CD4-positive, alpha-beta memory T cell (primary cell): ENCODE measurements around the gene REXO5. TPM values are rescaled to one million over a fixed set of nuclear protein-coding genes. Genes with fewer than 3 reads are reported as not detected.
"Not testable (repeated sequence)": the region's sequence is repeated elsewhere in the genome, so short reads cannot be mapped to it uniquely, and the experiment has no call there.

Source experiments
- CTCF ChIA-PET: fragments of 350-600 bp; sonication (Branson Sonifier 250); formaldehyde crosslinking; loops from one replicate; lab custom pipeline; 2021; ENCODE audit warnings: inconsistent platforms; ENCODE audit not compliant: partially characterized antibody; lab: Charles Lee
- POLR2A ChIA-PET: fragments of 350-600 bp; sonication (Branson Sonifier 250); formaldehyde crosslinking; loops from one replicate; lab custom pipeline; 2021; ENCODE audit not compliant: partially characterized antibody; lab: Charles Lee
- DNase-seq, 5 donors: peaks; one replicate each; pipeline versions ENCODE4 v3.0.0 to v3.0.0-alpha.2; 2020 to 2022; ENCODE audit warnings: mixed read lengths in 1 of 5
- H3K27ac ChIP-seq: one replicate; pipeline ENCODE4 v1.7.0; 2013; ENCODE audit warnings: low read depth, low read length
- H3K27me3 ChIP-seq: 2 replicates; pipeline ENCODE4 v1.7.0; 2013; ENCODE audit warnings: mild to moderate bottlenecking, low read length, moderate library complexity; ENCODE audit not compliant: insufficient read depth
- H3K36me3 ChIP-seq: 2 replicates; pipeline ENCODE4 v1.7.0; 2013; ENCODE audit warnings: mild to moderate bottlenecking, low read length, moderate library complexity; ENCODE audit not compliant: insufficient read depth
- H3K4me1 ChIP-seq: 2 replicates; pipeline ENCODE4 v1.7.0; 2013; ENCODE audit warnings: mild to moderate bottlenecking, low read length, moderate library complexity; ENCODE audit not compliant: insufficient read depth
- H3K4me3 ChIP-seq, 2 donors: one replicate each; pipeline ENCODE4 v1.7.0; 2013; ENCODE audit warnings: low read length in 2 of 2, mild to moderate bottlenecking in 1 of 2
- H3K9me3 ChIP-seq, 2 donors: one replicate each; pipeline ENCODE4 v1.7.0; 2013; ENCODE audit warnings: low read length in 2 of 2, control low read depth in 1 of 2; ENCODE audit not compliant: control insufficient read depth in 1 of 2
- H3K27ac Mint-ChIP-seq, 7 donors: one replicate each; pipeline ENCODE4 v1.8.0; 2020 to 2021; ENCODE audit warnings: mixed read lengths in 7 of 7, mild to moderate bottlenecking in 6 of 7, inconsistent platforms in 3 of 7, moderate library complexity in 3 of 7
- H3K27me3 Mint-ChIP-seq, 2 donors: one replicate each; pipeline ENCODE4 v1.8.0; 2020 to 2021; ENCODE audit warnings: mixed read lengths in 2 of 2
- H3K36me3 Mint-ChIP-seq, 2 donors: one replicate each; pipeline ENCODE4 v1.8.0; 2020 to 2021; ENCODE audit warnings: mixed read lengths in 2 of 2, inconsistent platforms in 1 of 2, mild to moderate bottlenecking in 1 of 2
- H3K4me1 Mint-ChIP-seq, 4 donors: one replicate each; pipeline ENCODE4 v1.8.0; 2020 to 2021; ENCODE audit warnings: mixed read lengths in 4 of 4, mild to moderate bottlenecking in 1 of 4
- H3K4me3 Mint-ChIP-seq, 8 donors: one replicate each; pipeline ENCODE4 v1.8.0; 2020 to 2021; ENCODE audit warnings: mixed read lengths in 8 of 8, mild to moderate bottlenecking in 7 of 8, moderate library complexity in 6 of 8, inconsistent platforms in 3 of 8
- H3K9me3 Mint-ChIP-seq, 8 donors: one replicate each; pipeline ENCODE4 v1.8.0; 2020 to 2021; ENCODE audit warnings: mixed read lengths in 8 of 8, mild to moderate bottlenecking in 5 of 8, inconsistent platforms in 3 of 8, moderate library complexity in 1 of 8
- intact Hi-C: fragments of 100-400 bp; cut with micrococcal nuclease; formaldehyde crosslinking; loops from one replicate; pipeline ENCODE4 v1.15.1; 2023
- polyA plus RNA-seq, 2 donors: library from polyadenylated mRNA; unstranded; fragments of 300-500 nt; fragmentation: Illumina TruSeq; gene quantifications; one replicate each; pipeline ENCODE4 v1.2.3, GENCODE V29; 2021
- total RNA-seq, 2 experiments: library from RNA; stranded (reverse); gene quantifications; one replicate each; pipeline ENCODE4 v1.2.3, GENCODE V29; 2021

Gene REXO5
- total and polyA plus RNA-seq, 4 experiments from 2014 or later = 0.22 to 1.1 (median 0.46) TPM

- H3K4me1 Mint-ChIP-seq = peaks cover 15 to 22% (median 17%) of the 10 kb centered on the region in 4 donors
- DNase-seq = peak in 4 of 5 donors; percentile 5 to 45 (median 14)
- CTCF ChIA-PET = interaction anchor here (1.2 to 1.5 kb wide), 2 partner anchors 21 to 35 kb away, joined by 3 read pairs; partner anchors contain the start of gene ACSM3
- no peaks in the 10 kb centered on the region for H3K27me3 Mint-ChIP-seq
- peaks cover 17% of the 10 kb centered on the region for H3K4me1 ChIP-seq
- no peaks in the 10 kb centered on the region for H3K27me3 ChIP-seq
- no peaks in the 10 kb centered on the region for H3K9me3 ChIP-seq
- intact Hi-C loops = loop anchor here (2.0 to 10.0 kb wide), 2 partner anchors 59 to 285 kb away; partner anchors contain the start of gene THUMPD1
- H3K36me3 Mint-ChIP-seq = no peaks in the 10 kb centered on the region
- POLR2A ChIA-PET = interaction anchor here (1.0 to 1.2 kb wide), 2 partner anchors 36 to 103 kb away, joined by 3 read pairs; partner anchors contain the start of gene ACSM3
- H3K27ac Mint-ChIP-seq = peak overlapping the region in 1 of 7 donors; percentile 17
- no peak overlapping the region for H3K4me3 ChIP-seq
- no peaks in the 10 kb centered on the region for H3K36me3 ChIP-seq
- no peak overlapping the region for H3K27ac ChIP-seq
- H3K4me3 Mint-ChIP-seq = peak overlapping the region in 1 of 8 donors; percentile 17
- H3K9me3 Mint-ChIP-seq = no peaks in the 10 kb centered on the region
Measured at GRCh38 chr16:20799599-20799998, 6.7 kb upstream of the REXO5 start.

- Mint-ChIP-seq H3K27ac (peak overlapping the region in 1 of 7 donors; percentile 64), H3K27me3 (no peaks in the 10 kb centered on the region), H3K4me3 (no peak overlapping the region), H3K4me1 (peaks cover 15 to 29% (median 19%) of the 10 kb centered on the region in 4 donors), H3K9me3 (no peaks in the 10 kb centered on the region), H3K36me3 (peaks cover 0 to under 1% of the 10 kb centered on the region in 2 donors)
- peaks cover 17% of the 10 kb centered on the region for H3K4me1 ChIP-seq
- ChIA-PET CTCF (interaction anchor here (1.2 kb wide), 1 partner anchor 49 kb away, joined by 3 read pairs; no protein-coding TSS in a partner anchor), POLR2A (no interaction called here)
- no peaks in the 10 kb centered on the region for H3K9me3 ChIP-seq
- no peak overlapping the region for H3K27ac ChIP-seq
- no peaks in the 10 kb centered on the region for H3K36me3 ChIP-seq
- H3K4me3 ChIP-seq = no peak overlapping the region
- intact Hi-C loops = loop anchor here (10.0 kb wide), 1 partner anchor 104 kb away; the partner anchor contains the start of genes DCUN1D3 and LYRM1
- no peak for DNase-seq
- no peaks in the 10 kb centered on the region for H3K27me3 ChIP-seq
Measured at GRCh38 chr16:20801278-20801677, 5.0 kb upstream of the REXO5 start.

GRCh38 chr16:20803192-20803560, 3.2 kb upstream of the REXO5 start:
- Mint-ChIP-seq H3K4me3 (no peak overlapping the region), H3K27me3 (no peaks in the 10 kb centered on the region), H3K36me3 (peaks cover 0 to 5% of the 10 kb centered on the region in 2 donors), H3K4me1 (peaks cover 15 to 40% (median 25%) of the 10 kb centered on the region in 4 donors), H3K27ac (peak overlapping the region in 3 of 7 donors; percentile 16 to 82 (median 50)), H3K9me3 (no peaks in the 10 kb centered on the region)
- no peak for DNase-seq
- Histone ChIP-seq H3K4me3 (no peak overlapping the region), H3K27me3 (no peaks in the 10 kb centered on the region), H3K4me1 (peaks cover 21% of the 10 kb centered on the region), H3K36me3 (no peaks in the 10 kb centered on the region), H3K9me3 (no peaks in the 10 kb centered on the region), H3K27ac (no peak overlapping the region)
- ChIA-PET POLR2A (no interaction called here), CTCF (no interaction called here)
- intact Hi-C loops = loop anchor here (10.0 kb wide), 1 partner anchor 102 kb away; the partner anchor contains the start of genes DCUN1D3 and LYRM1

- H3K27me3 ChIP-seq = no peaks in the 10 kb centered on the region
- Mint-ChIP-seq H3K27me3 (no peaks in the 10 kb centered on the region), H3K36me3 (peaks cover 0 to 5% of the 10 kb centered on the region in 2 donors), H3K27ac (peak overlapping the region in 4 of 7 donors; percentile 16 to 86 (median 44)), H3K9me3 (no peaks in the 10 kb centered on the region), H3K4me3 (no peak overlapping the region), H3K4me1 (peaks cover 10 to 37% (median 22%) of the 10 kb centered on the region in 4 donors)
- H3K36me3 ChIP-seq = no peaks in the 10 kb centered on the region
- H3K27ac ChIP-seq = no peak overlapping the region
- DNase-seq = no peak
- ChIA-PET CTCF (interaction anchor here (0.6 to 3.9 kb wide), 4 partner anchors 10 to 1236 kb away, joined by 3 to 15 read pairs (median 6); no protein-coding TSS in a partner anchor), POLR2A (no interaction called here)
- intact Hi-C loops = loop anchor here (10.0 kb wide), 1 partner anchor 101 kb away; the partner anchor contains the start of genes DCUN1D3 and LYRM1
- no peaks in the 10 kb centered on the region for H3K9me3 ChIP-seq
- H3K4me3 ChIP-seq = no peak overlapping the region
- H3K4me1 ChIP-seq = peaks cover 16% of the 10 kb centered on the region
Measured at GRCh38 chr16:20803561-20804214, 2.6 kb upstream of the REXO5 start.

GRCh38 chr16:20805684-20806167, 601 bp upstream of the REXO5 start:
- H3K9me3 Mint-ChIP-seq, H3K36me3 Mint-ChIP-seq, H3K4me1 ChIP-seq, H3K9me3 ChIP-seq, H3K36me3 ChIP-seq, H3K27me3 Mint-ChIP-seq, DNase-seq, H3K27me3 ChIP-seq: not testable (repeated sequence)
- Mint-ChIP-seq H3K4me3 (peak overlapping the region; percentile 96 to 100 (median 99)), H3K27ac (peak overlapping the region; percentile 48 to 98 (median 84)), H3K4me1 (peaks cover 3 to 26% (median 14%) of the 10 kb centered on the region in 4 donors)
- peak overlapping the region; percentile 81 for H3K27ac ChIP-seq
- intact Hi-C loops = loop anchor here (1.0 to 10.0 kb wide), 4 partner anchors 39 to 99 kb away; partner anchors contain the start of genes ACSM3, DCUN1D3, LYRM1 and THUMPD1
- peak overlapping the region; percentile 73 to 80 for H3K4me3 ChIP-seq
- ChIA-PET POLR2A (interaction anchor here (1.2 to 1.8 kb wide), 6 partner anchors 7 to 95 kb away, joined by 3 to 16 read pairs (median 4); partner anchors contain the start of genes DCUN1D3, LYRM1 and THUMPD1), CTCF (interaction anchor here (1.1 to 3.9 kb wide), 5 partner anchors 12 to 45 kb away, joined by 3 to 15 read pairs (median 4); no protein-coding TSS in a partner anchor)

GRCh38 chr16:20807862-20808261, 1.5 kb downstream of the REXO5 start:
- H3K27ac Mint-ChIP-seq = peak overlapping the region in 6 of 7 donors; percentile 26 to 93 (median 50)
- peaks cover 3 to 27% (median 16%) of the 10 kb centered on the region in 4 donors for H3K4me1 Mint-ChIP-seq
- H3K36me3 Mint-ChIP-seq = peaks cover 0 to 5% of the 10 kb centered on the region in 2 donors
- no peak for DNase-seq
- H3K4me1 ChIP-seq = peaks cover 10% of the 10 kb centered on the region
- H3K4me3 ChIP-seq = no peak overlapping the region
- intact Hi-C loops = loop anchor here (2.0 to 10.0 kb wide), 2 partner anchors 37 to 97 kb away; partner anchors contain the start of genes DCUN1D3 and LYRM1
- no peaks in the 10 kb centered on the region for H3K36me3 ChIP-seq
- peak overlapping the region; percentile 76 to 100 (median 99) for H3K4me3 Mint-ChIP-seq
- ChIA-PET POLR2A (no interaction called here), CTCF (interaction anchor here (2.2 kb wide), 1 partner anchor 43 kb away, joined by 7 read pairs; no protein-coding TSS in a partner anchor)
- no peak overlapping the region for H3K27ac ChIP-seq
- H3K9me3 ChIP-seq = no peaks in the 10 kb centered on the region
- no peaks in the 10 kb centered on the region for H3K9me3 Mint-ChIP-seq
- H3K27me3 ChIP-seq = no peaks in the 10 kb centered on the region
- H3K27me3 Mint-ChIP-seq = no peaks in the 10 kb centered on the region
